Mesothelial cell of epicardium (in vitro differentiated cells): ENCODE data around the gene PJVK. TPM values are rescaled to one million over a fixed set of nuclear protein-coding genes. Genes with fewer than 3 reads are reported as not detected.

ENCODE experiments used
- DNase-seq, 2 experiments: peaks; one replicate each; pipeline ENCODE4 v3.0.0; 2021; ENCODE audit warnings: low spot score in 2 of 2; ENCODE audit not compliant: unreplicated experiment in 2 of 2
- H3K27ac Mint-ChIP-seq: 2 replicates; pipeline ENCODE4 v1.8.0; 2021; ENCODE audit warnings: mixed read lengths
- H3K27me3 Mint-ChIP-seq: 2 replicates; pipeline ENCODE4 v1.8.0; 2021; ENCODE audit warnings: low read depth, mixed read lengths
- H3K36me3 Mint-ChIP-seq: 2 replicates; pipeline ENCODE4 v1.8.0; 2021; ENCODE audit warnings: mixed read lengths
- H3K4me1 Mint-ChIP-seq: 2 replicates; pipeline ENCODE4 v1.8.0; 2021; ENCODE audit warnings: mixed read lengths
- H3K4me3 Mint-ChIP-seq: 2 replicates; pipeline ENCODE4 v1.8.0; 2021; ENCODE audit warnings: mild to moderate bottlenecking, moderate library complexity, mixed read lengths
- H3K9me3 Mint-ChIP-seq: 2 replicates; pipeline ENCODE4 v1.8.0; 2021; ENCODE audit warnings: mixed read lengths
- CTCF ChIP-seq: fragments of 200-600 bp; sonication (generic); IDR thresholded peaks from one replicate; pipeline ENCODE4 v1.5.0; 2021; ENCODE audit warnings: antibody characterized with exemption; ENCODE audit not compliant: unreplicated experiment
- total RNA-seq: library from RNA; stranded (reverse); gene quantifications from 3 replicates; pipeline ENCODE4 v1.2.1, GENCODE V29; 2021

The PJVK gene
- total RNA-seq, 1 donor from 2014 or later = 12.2 TPM

GRCh38 chr2:178485356-178485755 lies 34.2 kb downstream of the PJVK start:
- Mint-ChIP-seq H3K4me1 (peaks cover 35% of the 10 kb centered on the region), H3K9me3 (peaks cover 5% of the 10 kb centered on the region), H3K36me3 (peaks cover 29% of the 10 kb centered on the region), H3K4me3 (no peak overlapping the region), H3K27me3 (no peaks in the 10 kb centered on the region), H3K27ac (no peak overlapping the region)
- TF ChIP-seq CTCF = no peak
- no peak for DNase-seq

GRCh38 chr2:178491612-178492011 lies 40.4 kb downstream of the PJVK start:
- Mint-ChIP-seq H3K4me3 (no peak overlapping the region), H3K9me3 (peaks cover 5% of the 10 kb centered on the region), H3K27ac (no peak overlapping the region), H3K36me3 (peaks cover 57% of the 10 kb centered on the region), H3K4me1 (peaks cover 4% of the 10 kb centered on the region), H3K27me3 (no peaks in the 10 kb centered on the region)
- no peak for DNase-seq
- TF ChIP-seq CTCF = no peak

- Mint-ChIP-seq H3K4me1 (no peaks in the 10 kb centered on the region), H3K36me3 (peaks cover 53% of the 10 kb centered on the region), H3K9me3 (no peaks in the 10 kb centered on the region), H3K27me3 (no peaks in the 10 kb centered on the region), H3K4me3 (no peak overlapping the region), H3K27ac (no peak overlapping the region)
- no peak for TF ChIP-seq CTCF
- DNase-seq = no peak
Measured at GRCh38 chr2:178496049-178496448, 44.9 kb downstream of the PJVK start.

- no peak for TF ChIP-seq CTCF
- no peaks in the 10 kb centered on the region for H3K9me3 Mint-ChIP-seq
- H3K4me3 Mint-ChIP-seq = no peak overlapping the region
- H3K4me1 Mint-ChIP-seq = no peaks in the 10 kb centered on the region
- no peak overlapping the region for H3K27ac Mint-ChIP-seq
- H3K36me3 Mint-ChIP-seq = peaks cover 55% of the 10 kb centered on the region
- H3K27me3 Mint-ChIP-seq = no peaks in the 10 kb centered on the region
- DNase-seq = no peak
Measured at GRCh38 chr2:178498137-178498536, 47.0 kb downstream of the PJVK start.

GRCh38 chr2:178499640-178500039 lies 48.5 kb downstream of the PJVK start:
- H3K27ac Mint-ChIP-seq = no peak overlapping the region
- no peak for TF ChIP-seq CTCF
- H3K9me3 Mint-ChIP-seq = no peaks in the 10 kb centered on the region
- no peaks in the 10 kb centered on the region for H3K27me3 Mint-ChIP-seq
- no peak overlapping the region for H3K4me3 Mint-ChIP-seq
- H3K4me1 Mint-ChIP-seq = no peaks in the 10 kb centered on the region
- no peak for DNase-seq
- H3K36me3 Mint-ChIP-seq = peaks cover 50% of the 10 kb centered on the region

- Mint-ChIP-seq H3K9me3 (no peaks in the 10 kb centered on the region), H3K4me1 (no peaks in the 10 kb centered on the region), H3K27me3 (no peaks in the 10 kb centered on the region), H3K36me3 (peaks cover 31% of the 10 kb centered on the region), H3K4me3 (no peak overlapping the region), H3K27ac (no peak overlapping the region)
- TF ChIP-seq CTCF = no peak
- DNase-seq = no peak
Measured at GRCh38 chr2:178502751-178503150, 51.6 kb downstream of the PJVK start.
